K562 (cell line): ENCODE measurements around the gene CKAP5. TPM values are rescaled to one million over a fixed set of nuclear protein-coding genes. Genes with fewer than 3 reads are reported as not detected.

Experiments used
- FOSL1 ChIP-seq: fragments of 200-800 bp; sonication (Bioruptor generic); conservative IDR thresholded peaks from 2 replicates; pipeline ENCODE4 v1.6.1; 2016; ENCODE audit warnings: missing genetic modification characterization, missing compliant biosample characterization
- MXD1 ChIP-seq: fragments of 250-450 bp; sonication (Bioruptor Pico); IDR thresholded peaks from 2 replicates; pipeline ENCODE4 v1.8.0; 2021; ENCODE audit warnings: borderline replicate concordance, mild to moderate bottlenecking, moderate library complexity; ENCODE audit not compliant: poor library complexity, severe bottlenecking
- polyA plus RNA-seq, 8 experiments: library from polyadenylated mRNA; depleted of rRNA in 4 of 8; stranded (reverse) in 5 of 8; unstranded in 3 of 8; fragments of >200 nt; fragmentation: Nextera tagmentation in 2 of 8; fragmentation: Illumina TruSeq in 1 of 8; extraction: Ambion mirVana in 2 of 8; extraction: Trizol in 1 of 8; gene quantifications; 2 replicates each; pipeline versions ENCODE4 v1.2.1 to v1.2.3, GENCODE V29; 2011 to 2014; ENCODE audit warnings: inconsistent platforms in 1 of 8, missing spikeins in 1 of 8
- total RNA-seq, 7 experiments: library from RNA; depleted of rRNA in 6 of 7; stranded (reverse); fragments of >200 nt in 6 of 7; fragmentation: Illumina TruSeq in 2 of 7; extraction: Trizol in 2 of 7; gene quantifications; 2 replicates each; pipeline versions ENCODE4 v1.2.1 to v1.2.3, GENCODE V29; 2011 to 2021; ENCODE audit warnings: low replicate concordance in 1 of 7
- TF ChIP-seq, protein P1 (sequence below): fragments of 200-600 bp; sonication (generic); IDR thresholded peaks from one replicate; pipeline ENCODE4 v1.6.1; 2012; ENCODE audit warnings: mild to moderate bottlenecking, low read depth, low read length, inconsistent platforms

Gene CKAP5
- total and polyA plus RNA-seq, 9 of the 15 experiments (the other 6 are each of a cell fraction or from before 2014, with no cell fraction given) = 60.1 to 239 (median 139) TPM

DNA sequence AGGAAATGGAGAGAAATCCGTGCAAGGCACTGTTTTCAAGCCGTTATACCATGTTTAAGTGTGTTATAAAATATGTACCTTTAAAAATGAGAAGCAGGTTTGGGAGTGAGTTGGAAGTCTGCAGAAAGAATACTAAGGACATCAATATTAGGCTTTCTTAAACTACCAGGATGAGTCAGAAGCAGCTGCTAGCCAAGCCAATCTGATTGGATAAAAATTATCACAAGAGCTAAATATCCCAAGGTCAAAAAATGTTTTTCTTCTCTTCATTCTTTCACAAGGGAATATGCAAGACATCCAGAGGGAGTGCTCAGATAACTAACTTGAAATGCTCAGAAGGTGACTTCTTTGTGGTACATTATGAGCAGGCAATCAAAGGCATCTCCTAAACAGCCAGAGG, 19.3 kb upstream of the CKAP5 start (continued):
- TF ChIP-seq, protein P1, sequence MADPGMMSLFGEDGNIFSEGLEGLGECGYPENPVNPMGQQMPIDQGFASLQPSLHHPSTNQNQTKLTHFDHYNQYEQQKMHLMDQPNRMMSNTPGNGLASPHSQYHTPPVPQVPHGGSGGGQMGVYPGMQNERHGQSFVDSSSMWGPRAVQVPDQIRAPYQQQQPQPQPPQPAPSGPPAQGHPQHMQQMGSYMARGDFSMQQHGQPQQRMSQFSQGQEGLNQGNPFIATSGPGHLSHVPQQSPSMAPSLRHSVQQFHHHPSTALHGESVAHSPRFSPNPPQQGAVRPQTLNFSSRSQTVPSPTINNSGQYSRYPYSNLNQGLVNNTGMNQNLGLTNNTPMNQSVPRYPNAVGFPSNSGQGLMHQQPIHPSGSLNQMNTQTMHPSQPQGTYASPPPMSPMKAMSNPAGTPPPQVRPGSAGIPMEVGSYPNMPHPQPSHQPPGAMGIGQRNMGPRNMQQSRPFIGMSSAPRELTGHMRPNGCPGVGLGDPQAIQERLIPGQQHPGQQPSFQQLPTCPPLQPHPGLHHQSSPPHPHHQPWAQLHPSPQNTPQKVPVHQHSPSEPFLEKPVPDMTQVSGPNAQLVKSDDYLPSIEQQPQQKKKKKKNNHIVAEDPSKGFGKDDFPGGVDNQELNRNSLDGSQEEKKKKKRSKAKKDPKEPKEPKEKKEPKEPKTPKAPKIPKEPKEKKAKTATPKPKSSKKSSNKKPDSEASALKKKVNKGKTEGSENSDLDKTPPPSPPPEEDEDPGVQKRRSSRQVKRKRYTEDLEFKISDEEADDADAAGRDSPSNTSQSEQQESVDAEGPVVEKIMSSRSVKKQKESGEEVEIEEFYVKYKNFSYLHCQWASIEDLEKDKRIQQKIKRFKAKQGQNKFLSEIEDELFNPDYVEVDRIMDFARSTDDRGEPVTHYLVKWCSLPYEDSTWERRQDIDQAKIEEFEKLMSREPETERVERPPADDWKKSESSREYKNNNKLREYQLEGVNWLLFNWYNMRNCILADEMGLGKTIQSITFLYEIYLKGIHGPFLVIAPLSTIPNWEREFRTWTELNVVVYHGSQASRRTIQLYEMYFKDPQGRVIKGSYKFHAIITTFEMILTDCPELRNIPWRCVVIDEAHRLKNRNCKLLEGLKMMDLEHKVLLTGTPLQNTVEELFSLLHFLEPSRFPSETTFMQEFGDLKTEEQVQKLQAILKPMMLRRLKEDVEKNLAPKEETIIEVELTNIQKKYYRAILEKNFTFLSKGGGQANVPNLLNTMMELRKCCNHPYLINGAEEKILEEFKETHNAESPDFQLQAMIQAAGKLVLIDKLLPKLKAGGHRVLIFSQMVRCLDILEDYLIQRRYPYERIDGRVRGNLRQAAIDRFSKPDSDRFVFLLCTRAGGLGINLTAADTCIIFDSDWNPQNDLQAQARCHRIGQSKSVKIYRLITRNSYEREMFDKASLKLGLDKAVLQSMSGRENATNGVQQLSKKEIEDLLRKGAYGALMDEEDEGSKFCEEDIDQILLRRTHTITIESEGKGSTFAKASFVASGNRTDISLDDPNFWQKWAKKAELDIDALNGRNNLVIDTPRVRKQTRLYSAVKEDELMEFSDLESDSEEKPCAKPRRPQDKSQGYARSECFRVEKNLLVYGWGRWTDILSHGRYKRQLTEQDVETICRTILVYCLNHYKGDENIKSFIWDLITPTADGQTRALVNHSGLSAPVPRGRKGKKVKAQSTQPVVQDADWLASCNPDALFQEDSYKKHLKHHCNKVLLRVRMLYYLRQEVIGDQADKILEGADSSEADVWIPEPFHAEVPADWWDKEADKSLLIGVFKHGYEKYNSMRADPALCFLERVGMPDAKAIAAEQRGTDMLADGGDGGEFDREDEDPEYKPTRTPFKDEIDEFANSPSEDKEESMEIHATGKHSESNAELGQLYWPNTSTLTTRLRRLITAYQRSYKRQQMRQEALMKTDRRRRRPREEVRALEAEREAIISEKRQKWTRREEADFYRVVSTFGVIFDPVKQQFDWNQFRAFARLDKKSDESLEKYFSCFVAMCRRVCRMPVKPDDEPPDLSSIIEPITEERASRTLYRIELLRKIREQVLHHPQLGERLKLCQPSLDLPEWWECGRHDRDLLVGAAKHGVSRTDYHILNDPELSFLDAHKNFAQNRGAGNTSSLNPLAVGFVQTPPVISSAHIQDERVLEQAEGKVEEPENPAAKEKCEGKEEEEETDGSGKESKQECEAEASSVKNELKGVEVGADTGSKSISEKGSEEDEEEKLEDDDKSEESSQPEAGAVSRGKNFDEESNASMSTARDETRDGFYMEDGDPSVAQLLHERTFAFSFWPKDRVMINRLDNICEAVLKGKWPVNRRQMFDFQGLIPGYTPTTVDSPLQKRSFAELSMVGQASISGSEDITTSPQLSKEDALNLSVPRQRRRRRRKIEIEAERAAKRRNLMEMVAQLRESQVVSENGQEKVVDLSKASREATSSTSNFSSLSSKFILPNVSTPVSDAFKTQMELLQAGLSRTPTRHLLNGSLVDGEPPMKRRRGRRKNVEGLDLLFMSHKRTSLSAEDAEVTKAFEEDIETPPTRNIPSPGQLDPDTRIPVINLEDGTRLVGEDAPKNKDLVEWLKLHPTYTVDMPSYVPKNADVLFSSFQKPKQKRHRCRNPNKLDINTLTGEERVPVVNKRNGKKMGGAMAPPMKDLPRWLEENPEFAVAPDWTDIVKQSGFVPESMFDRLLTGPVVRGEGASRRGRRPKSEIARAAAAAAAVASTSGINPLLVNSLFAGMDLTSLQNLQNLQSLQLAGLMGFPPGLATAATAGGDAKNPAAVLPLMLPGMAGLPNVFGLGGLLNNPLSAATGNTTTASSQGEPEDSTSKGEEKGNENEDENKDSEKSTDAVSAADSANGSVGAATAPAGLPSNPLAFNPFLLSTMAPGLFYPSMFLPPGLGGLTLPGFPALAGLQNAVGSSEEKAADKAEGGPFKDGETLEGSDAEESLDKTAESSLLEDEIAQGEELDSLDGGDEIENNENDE = no peak
- TF ChIP-seq MXD1 = no peak
- TF ChIP-seq FOSL1 = 0 out of 2 replicates have a peak, but pooled peaks have one; percentile 19
